ENCODE measurements around the gene OSBPL6.
"Not testable (repeated sequence)": the region's sequence is repeated elsewhere in the genome, so short reads cannot be mapped to it uniquely, and the experiment has no call there.

Gene OSBPL6

GRCh38 chr2:178422097-178422496, 227.8 kb downstream of the OSBPL6 start:
- Mint-ChIP-seq H3K36me3 (peaks cover 33 to 41% of the 10 kb centered on the region in 2 donors), H3K9me3 (peaks cover 10 to 20% of the 10 kb centered on the region in 2 donors), H3K27ac (no peak overlapping the region), H3K4me3 (no peak overlapping the region), H3K27me3 (no peaks in the 10 kb centered on the region), H3K4me1 (peaks cover 0 to 8% of the 10 kb centered on the region in 2 donors)
- ATAC-seq (replicated peaks) (no peak), DNase-seq (no peak)

- not testable (repeated sequence) for H3K4me1 Mint-ChIP-seq; H3K27me3 Mint-ChIP-seq; ATAC-seq (replicated peaks); DNase-seq; H3K4me3 Mint-ChIP-seq
- Mint-ChIP-seq H3K27ac (peak overlapping the region; percentile 20), H3K36me3 (peaks cover 42 to 55% of the 10 kb centered on the region in 2 donors), H3K9me3 (peaks cover 10 to 20% of the 10 kb centered on the region in 2 donors)
Observed at GRCh38 chr2:178423746-178424145, 229.4 kb downstream of the OSBPL6 start.

DNA sequence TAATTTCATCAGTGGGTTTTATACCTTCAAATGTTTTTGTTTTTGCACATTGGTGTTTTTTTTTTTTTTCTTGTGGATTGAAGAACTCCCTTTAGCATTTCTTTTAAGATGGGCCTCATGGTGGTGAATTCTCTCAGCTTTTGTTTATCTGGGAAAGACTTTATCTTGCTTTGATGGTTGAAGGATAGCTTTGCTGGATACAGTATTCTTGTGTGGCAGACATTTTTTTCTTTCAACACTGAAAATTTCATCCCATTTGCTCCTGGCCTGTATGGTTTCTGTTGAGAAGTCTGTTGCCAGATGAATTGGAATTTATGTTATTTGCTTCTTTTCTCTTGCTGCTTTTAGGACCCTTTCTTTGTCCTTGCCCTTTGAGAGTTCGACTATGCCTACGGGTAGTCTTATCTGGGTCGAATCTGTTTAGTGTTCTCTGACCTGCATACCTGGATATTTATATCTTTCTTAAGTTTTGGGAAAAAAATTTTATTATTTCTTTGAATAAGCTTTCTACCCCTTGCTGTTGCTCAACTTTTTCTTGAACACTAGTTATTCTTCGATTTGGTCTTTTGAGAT, 231.0 kb downstream of the OSBPL6 start:
- DNase-seq (no peak), ATAC-seq (replicated peaks) (no peak)
- H3K27ac Mint-ChIP-seq: no peak overlapping the region
- H3K36me3 Mint-ChIP-seq: peaks cover 46 to 67% of the 10 kb centered on the region in 2 donors
- peaks cover 10 to 20% of the 10 kb centered on the region in 2 donors for H3K9me3 Mint-ChIP-seq
- H3K4me1 Mint-ChIP-seq: peaks cover 0 to 6% of the 10 kb centered on the region in 2 donors
- no peaks in the 10 kb centered on the region for H3K27me3 Mint-ChIP-seq
- no peak overlapping the region for H3K4me3 Mint-ChIP-seq

GRCh38 chr2:178426388-178426787, 232.1 kb downstream of the OSBPL6 start:
- ATAC-seq (replicated peaks): no peak
- no peaks in the 10 kb centered on the region for H3K27me3 Mint-ChIP-seq

GRCh38 chr2:178427458-178427857, 233.1 kb downstream of the OSBPL6 start:
- H3K27ac Mint-ChIP-seq: no peak overlapping the region
- no peaks in the 10 kb centered on the region for H3K4me1 Mint-ChIP-seq
- H3K27me3 Mint-ChIP-seq: no peaks in the 10 kb centered on the region

More at GRCh38 chr2:178426388-178426787, 232.1 kb downstream of the OSBPL6 start:
- Mint-ChIP-seq H3K27ac (no peak overlapping the region), H3K4me1 (no peaks in the 10 kb centered on the region), H3K9me3 (peaks cover 10 to 20% of the 10 kb centered on the region in 2 donors), H3K36me3 (peaks cover 50 to 76% of the 10 kb centered on the region in 2 donors), H3K4me3 (no peak overlapping the region)
- no peak for DNase-seq

DNA sequence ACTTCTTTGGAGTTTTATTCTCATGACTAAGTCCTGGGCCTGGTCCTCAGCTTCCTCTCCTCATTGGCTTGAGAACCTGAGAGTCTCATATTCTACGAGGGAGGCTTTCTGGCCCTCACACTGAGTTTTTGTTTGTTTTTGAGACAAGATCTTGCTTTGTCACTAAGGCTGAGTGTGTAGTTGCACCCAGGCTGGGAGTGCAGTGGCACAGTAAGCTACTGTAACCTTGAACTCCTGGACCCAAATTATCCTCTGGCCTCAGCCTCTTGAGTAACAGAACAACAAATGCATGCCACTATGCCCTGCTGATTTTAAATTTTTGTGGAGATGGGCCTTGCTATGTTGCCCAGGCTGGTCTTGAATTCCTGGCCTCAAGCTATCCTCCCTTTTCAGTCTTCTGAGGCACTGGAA, 234.1 kb downstream of the OSBPL6 start:
- ATAC-seq (replicated peaks) (no peak), DNase-seq (no peak)
- H3K4me3 Mint-ChIP-seq: no peak overlapping the region
- H3K27ac Mint-ChIP-seq: no peak overlapping the region
- peaks cover 10 to 20% of the 10 kb centered on the region in 2 donors for H3K9me3 Mint-ChIP-seq
- H3K4me1 Mint-ChIP-seq: no peaks in the 10 kb centered on the region
- peaks cover 53 to 76% of the 10 kb centered on the region in 2 donors for H3K36me3 Mint-ChIP-seq
- H3K27me3 Mint-ChIP-seq: no peaks in the 10 kb centered on the region

More at GRCh38 chr2:178427458-178427857, 233.1 kb downstream of the OSBPL6 start:
- Mint-ChIP-seq H3K36me3 (peaks cover 53 to 76% of the 10 kb centered on the region in 2 donors), H3K4me3 (no peak overlapping the region), H3K9me3 (peaks cover 10 to 20% of the 10 kb centered on the region in 2 donors)
- ATAC-seq (replicated peaks) (no peak), DNase-seq (no peak)

- Mint-ChIP-seq H3K36me3 (peaks cover 50 to 70% of the 10 kb centered on the region in 2 donors), H3K27me3 (no peaks in the 10 kb centered on the region), H3K4me3 (no peak overlapping the region), H3K9me3 (peaks cover 10 to 19% of the 10 kb centered on the region in 2 donors), H3K27ac (no peak overlapping the region), H3K4me1 (no peaks in the 10 kb centered on the region)
- ATAC-seq (replicated peaks): no peak
- DNase-seq: no peak
Observed at GRCh38 chr2:178429336-178429735, 235.0 kb downstream of the OSBPL6 start.

DNA sequence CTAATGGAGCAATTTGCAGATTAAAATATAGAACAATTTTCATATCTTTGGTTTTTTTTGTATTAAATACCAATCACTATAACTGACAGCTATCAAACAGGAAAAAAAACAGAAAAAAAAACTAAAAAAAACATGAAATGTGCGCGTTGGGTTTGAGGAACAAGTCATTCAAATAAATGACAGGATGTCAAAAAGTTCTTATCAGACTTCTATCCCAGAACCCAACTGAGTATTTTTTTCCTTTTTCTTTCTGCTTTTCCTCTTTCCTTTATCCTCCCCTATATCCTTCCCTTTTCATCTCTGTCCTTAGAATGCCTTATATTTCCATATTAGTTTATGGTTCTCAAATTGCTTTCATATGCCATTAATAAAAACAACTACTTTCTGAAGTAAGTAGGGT, 242.3 kb downstream of the OSBPL6 start:
- no peaks in the 10 kb centered on the region for H3K9me3 Mint-ChIP-seq

DNA sequence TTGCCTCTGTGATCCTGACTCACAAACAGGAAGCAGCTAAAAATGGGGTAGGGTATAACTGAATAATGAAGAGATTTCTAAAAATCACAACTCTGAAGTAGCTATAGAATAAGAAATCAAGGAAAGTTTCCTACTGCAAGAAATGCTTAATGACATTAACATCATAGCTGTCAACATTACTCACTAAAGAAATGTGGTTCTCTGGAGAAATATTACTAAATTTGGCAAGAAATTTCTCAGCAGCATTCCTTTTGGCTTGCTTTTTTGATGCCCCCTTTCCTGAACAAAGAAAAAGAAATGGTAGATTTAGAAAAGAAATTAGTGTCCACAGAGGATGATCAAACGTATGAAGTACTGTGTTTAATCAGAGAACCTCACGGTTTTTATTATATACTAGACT, 247.1 kb downstream of the OSBPL6 start:
- Mint-ChIP-seq H3K4me3 (no peak overlapping the region), H3K27ac (no peak overlapping the region)
- DNase-seq: no peak

More for the DNA sequence above, 242.3 kb downstream of the OSBPL6 start:
- Mint-ChIP-seq H3K36me3 (peaks cover 27 to 46% of the 10 kb centered on the region in 2 donors), H3K4me1 (no peaks in the 10 kb centered on the region), H3K4me3 (no peak overlapping the region), H3K27me3 (no peaks in the 10 kb centered on the region), H3K27ac (no peak overlapping the region)
- ATAC-seq (replicated peaks) (no peak), DNase-seq (no peak)

DNA sequence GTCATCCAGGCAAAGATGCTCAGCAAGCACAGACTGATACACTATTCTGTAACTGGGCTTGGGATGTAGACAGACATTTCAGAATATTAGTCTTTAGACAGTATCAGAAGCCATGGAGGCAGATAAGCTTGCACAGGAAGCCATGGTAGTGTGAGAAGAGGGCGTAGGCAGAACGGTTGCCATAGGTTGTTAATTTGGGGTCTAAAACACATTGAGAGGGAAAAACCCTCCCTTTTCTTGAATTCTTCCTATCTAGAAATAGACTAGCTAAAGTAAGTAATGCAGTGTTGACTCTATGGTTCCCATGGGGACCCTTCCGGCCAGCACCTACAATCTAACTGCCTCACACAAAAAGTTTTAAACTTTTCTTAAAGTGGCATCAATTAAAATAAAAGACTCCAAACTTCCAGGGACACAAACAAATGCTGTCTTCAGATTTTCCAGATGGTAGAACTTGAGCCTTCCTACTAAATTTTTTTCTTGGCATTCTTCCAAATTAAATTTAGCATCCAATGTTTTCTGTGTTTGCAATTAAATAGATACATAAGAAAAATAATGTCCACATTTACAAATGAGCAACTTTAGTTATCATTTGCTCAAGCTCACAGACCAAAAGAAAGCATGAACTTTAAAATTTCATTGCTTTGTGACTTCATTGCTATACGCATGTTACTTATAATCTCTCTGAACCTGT, 254.8 kb downstream of the OSBPL6 start:
- no peaks in the 10 kb centered on the region for H3K27me3 Mint-ChIP-seq
- peaks cover 14 to 23% of the 10 kb centered on the region in 2 donors for H3K36me3 Mint-ChIP-seq
- DNase-seq: no peak
- peaks cover 12 to 23% of the 10 kb centered on the region in 2 donors for H3K4me1 Mint-ChIP-seq
- H3K9me3 Mint-ChIP-seq: no peaks in the 10 kb centered on the region
- peak overlapping the region in 1 of 2 donors; percentile 30 for H3K4me3 Mint-ChIP-seq
- peak overlapping the region; percentile 60 for H3K27ac Mint-ChIP-seq
- no peak for ATAC-seq (replicated peaks)

More for the DNA sequence above, 247.1 kb downstream of the OSBPL6 start:
- Mint-ChIP-seq H3K36me3 (peaks cover 25 to 46% of the 10 kb centered on the region in 2 donors), H3K9me3 (no peaks in the 10 kb centered on the region), H3K27me3 (no peaks in the 10 kb centered on the region), H3K4me1 (no peaks in the 10 kb centered on the region)
- no peak for ATAC-seq (replicated peaks)

GRCh38 chr2:178449700-178450523, 255.6 kb downstream of the OSBPL6 start:
- Mint-ChIP-seq H3K27me3 (peaks cover 0 to 6% of the 10 kb centered on the region in 2 donors), H3K9me3 (peaks cover 0 to 2% of the 10 kb centered on the region in 2 donors), H3K4me1 (peaks cover 12 to 23% of the 10 kb centered on the region in 2 donors), H3K4me3 (peak overlapping the region; percentile 89 to 98), H3K27ac (peak overlapping the region; percentile 96), H3K36me3 (peaks cover 12 to 17% of the 10 kb centered on the region in 2 donors)
- peak; percentile 5 for DNase-seq
- ATAC-seq (replicated peaks): peak in 1 of 2 donors; percentile 5

GRCh38 chr2:178450524-178450773, 256.1 kb downstream of the OSBPL6 start:
- H3K36me3 Mint-ChIP-seq: peaks cover 10 to 12% of the 10 kb centered on the region in 2 donors
- peak overlapping the region; percentile 96 for H3K27ac Mint-ChIP-seq
- ATAC-seq (replicated peaks) (peak; percentile 65 to 66), DNase-seq (peak; percentile 79)
- peaks cover 12 to 23% of the 10 kb centered on the region in 2 donors for H3K4me1 Mint-ChIP-seq
- H3K4me3 Mint-ChIP-seq: peak overlapping the region; percentile 89 to 98
- peaks cover 0 to 2% of the 10 kb centered on the region in 2 donors for H3K9me3 Mint-ChIP-seq
- H3K27me3 Mint-ChIP-seq: peaks cover 0 to 7% of the 10 kb centered on the region in 2 donors

DNA sequence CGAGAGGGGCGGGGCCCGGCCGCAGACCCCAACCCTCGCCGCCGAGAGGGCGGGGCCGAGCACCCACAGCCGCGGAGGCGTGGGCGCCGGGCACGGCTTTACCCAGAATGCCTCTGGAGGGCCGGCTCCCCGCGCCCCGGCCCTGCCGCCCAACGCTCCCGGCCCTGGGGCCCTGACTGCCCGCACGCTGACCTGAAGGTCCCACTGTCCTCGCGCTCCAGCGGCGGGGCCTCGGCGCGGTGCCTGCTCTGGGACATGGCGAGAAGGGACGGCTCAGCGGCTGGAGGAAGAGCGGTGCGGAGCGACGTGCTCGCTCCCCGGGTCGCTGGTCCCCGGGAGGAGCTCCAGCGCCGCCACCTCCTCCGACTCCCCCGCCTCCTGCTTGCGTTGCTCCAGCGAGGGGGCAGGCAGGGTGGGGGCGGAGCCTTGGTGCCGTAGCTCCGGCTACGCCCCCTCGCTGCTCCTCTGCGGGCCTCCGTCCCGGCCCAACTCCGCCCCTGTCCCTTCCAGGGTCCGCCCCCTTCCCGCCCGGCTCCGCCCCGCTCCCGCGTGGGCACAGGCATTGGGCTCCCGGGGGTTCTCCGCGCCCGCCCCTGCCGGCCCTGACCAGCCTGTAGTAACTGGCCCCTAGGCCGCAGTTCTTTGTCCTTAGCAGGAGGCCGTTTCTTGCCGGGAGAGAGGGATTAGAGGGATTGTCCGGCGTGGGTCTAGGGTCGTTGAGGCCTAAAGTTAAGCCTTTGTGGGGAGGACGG, 256.6 kb downstream of the OSBPL6 start, which contains the start of the genes PJVK and PRKRA:
PJVK (plus strand) TSS at position 605 of the 752 bp plus-strand sequence. CDS start 2,032 bp downstream, outside the sequence.
PRKRA (minus strand) TSS at position 402 of the 752 bp plus-strand sequence; CDS start at position 257, 145 bp downstream.
- peaks cover 0 to 7% of the 10 kb centered on the region in 2 donors for H3K27me3 Mint-ChIP-seq
- peak; percentile 96 for DNase-seq
- peaks cover 0 to 2% of the 10 kb centered on the region in 2 donors for H3K9me3 Mint-ChIP-seq
- ATAC-seq (replicated peaks): peak; percentile 85 to 90
- peak within 1 kb of the TSS; percentile 99 for H3K27ac Mint-ChIP-seq
- H3K4me1 Mint-ChIP-seq: peaks cover 12 to 23% of the 10 kb centered on the region in 2 donors
- peaks cover 10 to 12% of the 10 kb centered on the region in 2 donors for H3K36me3 Mint-ChIP-seq
- H3K4me3 Mint-ChIP-seq: peak within 1 kb of the TSS; percentile 98
